Activated CD4-positive, alpha-beta memory T cell treated with anti-CD3 and anti-CD28 coated beads for 36 hours (primary cell): ENCODE results near the gene LRRC43. TPM values are rescaled to one million over a fixed set of nuclear protein-coding genes. Genes with fewer than 3 reads are reported as not detected.

Experiments used
- CTCF ChIA-PET: fragments of 350-600 bp; sonication (Branson Sonifier 250); formaldehyde crosslinking; loops from one replicate; lab custom pipeline; 2021; ENCODE audit warnings: antibody characterized with exemption, inconsistent platforms; lab: Charles Lee
- POLR2A ChIA-PET: fragments of 350-600 bp; sonication (Branson Sonifier 250); formaldehyde crosslinking; loops from one replicate; lab custom pipeline; 2021; ENCODE audit warnings: antibody characterized with exemption; lab: Charles Lee
- DNase-seq: peaks from one replicate; pipeline ENCODE4 v3.0.0-alpha.2; 2020
- H3K27ac Mint-ChIP-seq: one replicate; pipeline ENCODE4 v1.8.0; 2021; ENCODE audit warnings: mixed read lengths
- H3K27me3 Mint-ChIP-seq: one replicate; pipeline ENCODE4 v1.8.0; 2021; ENCODE audit warnings: mixed read lengths
- H3K36me3 Mint-ChIP-seq: one replicate; pipeline ENCODE4 v1.8.0; 2021; ENCODE audit warnings: mixed read lengths
- H3K4me1 Mint-ChIP-seq: one replicate; pipeline ENCODE4 v1.8.0; 2021; ENCODE audit warnings: low read depth, mixed read lengths
- H3K4me3 Mint-ChIP-seq: one replicate; pipeline ENCODE4 v1.8.0; 2021; ENCODE audit warnings: mild to moderate bottlenecking, mixed read lengths
- H3K9me3 Mint-ChIP-seq: one replicate; pipeline ENCODE4 v1.8.0; 2021; ENCODE audit warnings: mixed read lengths
- intact Hi-C: fragments of 100-400 bp; cut with micrococcal nuclease; formaldehyde crosslinking; loops from one replicate; pipeline ENCODE4 v1.15.1; 2023
- total RNA-seq, 2 experiments: library from RNA; stranded (reverse); gene quantifications; one replicate each; pipeline ENCODE4 v1.2.3, GENCODE V29; 2021

The LRRC43 gene
- total RNA-seq, 2 experiments from 2014 or later: 0.41 to 0.76 TPM

- no peaks in the 10 kb centered on the region for H3K36me3 Mint-ChIP-seq
- ChIA-PET POLR2A (no interaction called here), CTCF (interaction anchor here (0.6 kb wide), 1 partner anchor 130 kb away, joined by 3 read pairs; no protein-coding TSS in a partner anchor)
- DNase-seq: no peak
- H3K4me3 Mint-ChIP-seq: peak overlapping the region; percentile 16
- peaks cover 12% of the 10 kb centered on the region for H3K27me3 Mint-ChIP-seq
- no peaks in the 10 kb centered on the region for H3K9me3 Mint-ChIP-seq
- peaks cover 6% of the 10 kb centered on the region for H3K4me1 Mint-ChIP-seq
- no peak overlapping the region for H3K27ac Mint-ChIP-seq
- intact Hi-C loops: no loop called here
These were observed 1.6 kb downstream of the LRRC43 start for GRCh38 chr12:122184517-122184916.

GRCh38 chr12:122185079-122185478 is 2.2 kb downstream of the LRRC43 start:
- no peak for DNase-seq
- POLR2A ChIA-PET: no interaction called here
- no peak overlapping the region for H3K4me3 Mint-ChIP-seq

GRCh38 chr12:122185494-122186082 is 2.7 kb downstream of the LRRC43 start:
- intact Hi-C loops: no loop called here
- Mint-ChIP-seq H3K9me3 (no peaks in the 10 kb centered on the region), H3K27ac (no peak overlapping the region), H3K36me3 (no peaks in the 10 kb centered on the region), H3K4me3 (no peak overlapping the region), H3K4me1 (peaks cover 4% of the 10 kb centered on the region), H3K27me3 (peaks cover 12% of the 10 kb centered on the region)
- POLR2A ChIA-PET: no interaction called here
- no peak for DNase-seq
- CTCF ChIA-PET: no interaction called here

More at GRCh38 chr12:122185079-122185478, 2.2 kb downstream of the LRRC43 start:
- Mint-ChIP-seq H3K9me3 (no peaks in the 10 kb centered on the region), H3K36me3 (no peaks in the 10 kb centered on the region), H3K27ac (no peak overlapping the region), H3K27me3 (peaks cover 12% of the 10 kb centered on the region), H3K4me1 (peaks cover 4% of the 10 kb centered on the region)
- CTCF ChIA-PET: no interaction called here
- intact Hi-C loops: no loop called here

- no peak for DNase-seq
- Mint-ChIP-seq H3K4me3 (no peak overlapping the region), H3K9me3 (no peaks in the 10 kb centered on the region), H3K27ac (no peak overlapping the region), H3K27me3 (peaks cover 12% of the 10 kb centered on the region), H3K36me3 (no peaks in the 10 kb centered on the region), H3K4me1 (peaks cover 4% of the 10 kb centered on the region)
- intact Hi-C loops: no loop called here
- CTCF ChIA-PET: interaction anchor here (0.7 kb wide), 1 partner anchor 59 kb away, joined by 3 read pairs; no protein-coding TSS in a partner anchor
- POLR2A ChIA-PET: no interaction called here
These were observed 4.5 kb downstream of the LRRC43 start for GRCh38 chr12:122187466-122187865.

- Mint-ChIP-seq H3K27ac (no peak overlapping the region), H3K36me3 (no peaks in the 10 kb centered on the region), H3K27me3 (peaks cover under 1% of the 10 kb centered on the region), H3K4me1 (no peaks in the 10 kb centered on the region), H3K4me3 (no peak overlapping the region), H3K9me3 (peaks cover under 1% of the 10 kb centered on the region)
- no peak for DNase-seq
- intact Hi-C loops: loop anchor here (2.0 kb wide), 1 partner anchor 29 kb away; no protein-coding TSS in a partner anchor
- ChIA-PET CTCF (interaction anchor here (0.6 to 4.7 kb wide), 11 partner anchors 23 to 1954 kb away, joined by 3 to 71 read pairs (median 6); no protein-coding TSS in a partner anchor), POLR2A (no interaction called here)
These were observed 6.9 kb downstream of the LRRC43 start for GRCh38 chr12:122189626-122190475.

GRCh38 chr12:122190842-122191668 is 8.1 kb downstream of the LRRC43 start:
- DNase-seq: peak; percentile 85
- no peaks in the 10 kb centered on the region for H3K27me3 Mint-ChIP-seq
- ChIA-PET CTCF (interaction anchor here (0.6 to 4.7 kb wide), 17 partner anchors 10 to 1955 kb away, joined by 3 to 71 read pairs (median 5); partner anchors contain the start of gene IL31), POLR2A (no interaction called here)
- H3K4me1 Mint-ChIP-seq: no peaks in the 10 kb centered on the region
- no peak overlapping the region for H3K4me3 Mint-ChIP-seq
- no peak overlapping the region for H3K27ac Mint-ChIP-seq
- no peaks in the 10 kb centered on the region for H3K36me3 Mint-ChIP-seq
- intact Hi-C loops: loop anchor here (1.0 to 2.0 kb wide), 3 partner anchors 30 to 137 kb away; no protein-coding TSS in a partner anchor
- H3K9me3 Mint-ChIP-seq: peaks cover 7% of the 10 kb centered on the region

- CTCF ChIA-PET: interaction anchor here (0.6 to 4.7 kb wide), 4 partner anchors 11 to 138 kb away, joined by 3 to 71 read pairs (median 10); no protein-coding TSS in a partner anchor
- H3K4me3 Mint-ChIP-seq: no peak overlapping the region
- H3K27me3 Mint-ChIP-seq: peaks cover 4% of the 10 kb centered on the region
- H3K36me3 Mint-ChIP-seq: no peaks in the 10 kb centered on the region
- intact Hi-C loops: no loop called here
- DNase-seq: no peak
- no peak overlapping the region for H3K27ac Mint-ChIP-seq
- POLR2A ChIA-PET: no interaction called here
- peaks cover 8% of the 10 kb centered on the region for H3K4me1 Mint-ChIP-seq
- H3K9me3 Mint-ChIP-seq: peaks cover 7% of the 10 kb centered on the region
These were observed 9.5 kb downstream of the LRRC43 start for GRCh38 chr12:122192441-122192840.

- CTCF ChIA-PET: no interaction called here
- intact Hi-C loops: no loop called here
- H3K27me3 Mint-ChIP-seq: peaks cover 14% of the 10 kb centered on the region
These were observed 11.9 kb downstream of the LRRC43 start for GRCh38 chr12:122194804-122195203.

GRCh38 chr12:122195405-122195804 is 12.5 kb downstream of the LRRC43 start:
- Mint-ChIP-seq H3K4me3 (no peak overlapping the region), H3K9me3 (peaks cover 7% of the 10 kb centered on the region), H3K4me1 (peaks cover 17% of the 10 kb centered on the region), H3K27ac (no peak overlapping the region), H3K27me3 (peaks cover 14% of the 10 kb centered on the region), H3K36me3 (no peaks in the 10 kb centered on the region)
- DNase-seq: no peak
- ChIA-PET POLR2A (interaction anchor here (0.6 to 1.1 kb wide), 3 partner anchors 10 to 222 kb away, joined by 3 to 4 read pairs (median 3); partner anchors contain the start of gene DIABLO), CTCF (interaction anchor here (0.6 to 1.2 kb wide), 3 partner anchors 37 to 72 kb away, joined by 3 to 5 read pairs (median 3); no protein-coding TSS in a partner anchor)
- intact Hi-C loops: no loop called here

More at GRCh38 chr12:122194804-122195203, 11.9 kb downstream of the LRRC43 start:
- no peak overlapping the region for H3K4me3 Mint-ChIP-seq
- H3K27ac Mint-ChIP-seq: no peak overlapping the region
- H3K4me1 Mint-ChIP-seq: peaks cover 17% of the 10 kb centered on the region
- peaks cover 7% of the 10 kb centered on the region for H3K9me3 Mint-ChIP-seq
- no peak for DNase-seq
- H3K36me3 Mint-ChIP-seq: no peaks in the 10 kb centered on the region
- POLR2A ChIA-PET: interaction anchor here (0.6 kb wide), 1 partner anchor 223 kb away, joined by 4 read pairs; no protein-coding TSS in a partner anchor

GRCh38 chr12:122197612-122197966 is 14.7 kb downstream of the LRRC43 start:
- no peak for DNase-seq
- Mint-ChIP-seq H3K9me3 (peaks cover 7% of the 10 kb centered on the region), H3K36me3 (no peaks in the 10 kb centered on the region), H3K4me1 (peaks cover 19% of the 10 kb centered on the region), H3K27me3 (peaks cover 16% of the 10 kb centered on the region), H3K4me3 (peak overlapping the region; percentile 57), H3K27ac (peak overlapping the region; percentile 93)
- intact Hi-C loops: loop anchor here (2.0 kb wide), 1 partner anchor 31 kb away; no protein-coding TSS in a partner anchor
- ChIA-PET CTCF (no interaction called here), POLR2A (no interaction called here)
